IMR-90 (cell line): ENCODE measurements around the gene PIGM. TPM values are rescaled to one million over a fixed set of nuclear protein-coding genes. Genes with fewer than 3 reads are reported as not detected.

Experiments used
- ATAC-seq: fragments of 200-7000 bp; cut with Tn5 transposase; 2 replicates; pipeline ENCODE4 v1.9.1; 2020; ENCODE audit warnings: low read depth, mild to moderate bottlenecking, moderate library complexity
- BruUV-seq: library from RNA; stranded (reverse); fragments of 400-500 nt; replicated peaks from 2 replicates; lab custom pipeline; 2021; lab: Mats Ljungman, UMichigan
- CTCF ChIA-PET: fragments of 300-600 bp; formaldehyde crosslinking; extraction: SDS; loops from one replicate; lab custom pipeline; 2021; ENCODE audit warnings: antibody characterized with exemption; lab: Yijun Ruan, JAX
- POLR2A ChIA-PET: fragments of 300-600 bp; sonication (Branson Sonifier 250); formaldehyde crosslinking; loops from one replicate; lab custom pipeline; 2022; ENCODE audit warnings: antibody characterized with exemption; ENCODE audit not compliant: unreplicated experiment; lab: Charles Lee
- DNase-seq: peaks from one replicate; pipeline ENCODE4 v3.0.0; 2013
- H2AFZ ChIP-seq: replicated peaks from 2 replicates; pipeline ENCODE3; 2013; ENCODE audit warnings: low read length, mild to moderate bottlenecking; ENCODE audit not compliant: poor library complexity
- H2AK5ac ChIP-seq: 2 replicates; pipeline ENCODE4 v1.6.1; 2013; ENCODE audit warnings: low read depth, low read length, inconsistent platforms
- H2AK9ac ChIP-seq: replicated peaks from 2 replicates; pipeline ENCODE3; 2013; ENCODE audit warnings: mild to moderate bottlenecking, low read depth, low read length, moderate library complexity; ENCODE audit not compliant: poor library complexity
- H2BK120ac ChIP-seq: 2 replicates; pipeline ENCODE4 v1.6.1; 2013; ENCODE audit warnings: low read depth, low read length, inconsistent platforms
- H2BK15ac ChIP-seq: 3 replicates; pipeline ENCODE4 v1.6.1; 2013; ENCODE audit warnings: low read depth, low read length, inconsistent platforms
- H2BK20ac ChIP-seq: 2 replicates; pipeline ENCODE4 v1.6.1; 2013; ENCODE audit warnings: low read depth, mild to moderate bottlenecking, inconsistent platforms, low read length, moderate library complexity
- H2BK5ac ChIP-seq: 2 replicates; pipeline ENCODE4 v1.6.1; 2013; ENCODE audit warnings: mild to moderate bottlenecking, low read depth, low read length, inconsistent platforms; ENCODE audit not compliant: poor library complexity, severe bottlenecking
- H3K14ac ChIP-seq: replicated peaks from 2 replicates; pipeline ENCODE4 v1.6.1; 2013; ENCODE audit warnings: low read depth, low read length, inconsistent platforms
- H3K18ac ChIP-seq: 2 replicates; pipeline ENCODE4 v1.6.1; 2013; ENCODE audit warnings: low read depth, low read length, control low read depth
- H3K23ac ChIP-seq: 2 replicates; pipeline ENCODE4 v1.6.1; 2013; ENCODE audit warnings: low read depth, low read length, inconsistent platforms
- H3K27ac ChIP-seq: 2 replicates; pipeline ENCODE4 v1.5.1; 2013; ENCODE audit warnings: mild to moderate bottlenecking, control low read depth, low read length; ENCODE audit not compliant: insufficient read depth
- H3K27me3 ChIP-seq: 2 replicates; pipeline ENCODE4 v1.6.1; 2013; ENCODE audit warnings: low read length; ENCODE audit not compliant: control insufficient read depth, insufficient read depth
- H3K36me3 ChIP-seq: 2 replicates; pipeline ENCODE4 v1.6.1; 2013; ENCODE audit warnings: low read length, mixed read lengths; ENCODE audit not compliant: control insufficient read depth, insufficient read depth
- H3K4ac ChIP-seq: 2 replicates; pipeline ENCODE4 v1.6.1; 2013; ENCODE audit warnings: low read depth, low read length, inconsistent platforms
- H3K4me1 ChIP-seq: 2 replicates; pipeline ENCODE4 v1.6.1; 2013; ENCODE audit warnings: low read length, mixed read lengths; ENCODE audit not compliant: control insufficient read depth, insufficient read depth
- H3K4me2 ChIP-seq: 2 replicates; pipeline ENCODE4 v1.6.1; 2013; ENCODE audit warnings: low read depth, mild to moderate bottlenecking, control low read depth, low read length, moderate library complexity
- H3K4me3 ChIP-seq: 2 replicates; pipeline ENCODE4 v1.5.1; 2013; ENCODE audit warnings: low read depth, mild to moderate bottlenecking, control low read depth, low read length, moderate library complexity; ENCODE audit not compliant: insufficient read depth
- H3K56ac ChIP-seq: 2 replicates; pipeline ENCODE4 v1.6.1; 2013; ENCODE audit warnings: low read length, inconsistent platforms; ENCODE audit not compliant: insufficient read depth; ENCODE audit errors: extremely low read depth
- H3K79me1 ChIP-seq, 2 experiments: 2 replicates each; pipeline ENCODE4 v1.6.1; 2013; ENCODE audit warnings: low read length in 2 of 2, inconsistent platforms in 1 of 2, low read depth in 1 of 2
- H3K9ac ChIP-seq: 2 replicates; pipeline ENCODE4 v1.6.1; 2013; ENCODE audit warnings: low read depth, low read length, control low read depth
- H3K9me1 ChIP-seq: 2 replicates; pipeline ENCODE4 v1.6.1; 2013; ENCODE audit warnings: low read length, inconsistent platforms; ENCODE audit not compliant: insufficient read depth
- H3K9me3 ChIP-seq: 2 replicates; pipeline ENCODE4 v1.6.1; 2013; ENCODE audit warnings: low read length; ENCODE audit not compliant: control insufficient read depth, insufficient read depth
- H4K20me1 ChIP-seq: 2 replicates; pipeline ENCODE4 v1.6.1; 2013; ENCODE audit warnings: low read length, inconsistent platforms; ENCODE audit not compliant: insufficient read depth
- H4K5ac ChIP-seq: 2 replicates; pipeline ENCODE4 v1.6.1; 2013; ENCODE audit warnings: mild to moderate bottlenecking, low read depth, low read length, control low read depth
- H4K8ac ChIP-seq, 2 experiments: 2 replicates each; pipeline ENCODE4 v1.6.1; 2013; ENCODE audit warnings: low read depth in 2 of 2, low read length in 2 of 2, control low read depth in 1 of 2, inconsistent platforms in 1 of 2
- H4K91ac ChIP-seq: 2 replicates; pipeline ENCODE4 v1.6.1; 2013; ENCODE audit warnings: low read depth, low read length, inconsistent platforms; ENCODE audit not compliant: insufficient read depth
- CEBPB ChIP-seq: IDR thresholded peaks from 2 replicates; pipeline ENCODE4 v1.6.1; 2012; ENCODE audit warnings: low read depth, low read length, improper control_type of control experiment
- CTCF ChIP-seq: conservative IDR thresholded peaks from 2 replicates; pipeline ENCODE4 v1.5.1; 2012; ENCODE audit warnings: mild to moderate bottlenecking, low read depth, low read length, improper control_type of control experiment
- MAFK ChIP-seq: IDR thresholded peaks from 2 replicates; pipeline ENCODE4 v1.6.1; 2012; ENCODE audit warnings: low read depth, low read length, improper control_type of control experiment
- MAZ ChIP-seq: IDR thresholded peaks from 2 replicates; pipeline ENCODE4 v1.6.1; 2012; ENCODE audit warnings: low read depth, mild to moderate bottlenecking, low read length, improper control_type of control experiment, moderate library complexity, borderline replicate concordance
- MXI1 ChIP-seq: IDR thresholded peaks from 2 replicates; pipeline ENCODE4 v1.6.1; 2012; ENCODE audit warnings: low read depth, mild to moderate bottlenecking, low read length, moderate library complexity, borderline replicate concordance
- POLR2A ChIP-seq: IDR thresholded peaks from 2 replicates; pipeline ENCODE4 v1.6.1; 2012; ENCODE audit warnings: mild to moderate bottlenecking, low read depth, low read length
- RAD21 ChIP-seq: IDR thresholded peaks from 2 replicates; pipeline ENCODE4 v1.6.1; 2012; ENCODE audit warnings: low read length, improper control_type of control experiment
- RCOR1 ChIP-seq: IDR thresholded peaks from 2 replicates; pipeline ENCODE4 v1.6.1; 2012; ENCODE audit warnings: mild to moderate bottlenecking, low read length, improper control_type of control experiment; ENCODE audit not compliant: insufficient replicate concordance
- RFX5 ChIP-seq: IDR thresholded peaks from 2 replicates; pipeline ENCODE4 v1.8.0; 2012; ENCODE audit warnings: low read depth, mild to moderate bottlenecking, low read length, moderate library complexity
- SMC3 ChIP-seq: fragments of 150-350 bp; IDR thresholded peaks from 2 replicates; pipeline ENCODE4 v1.6.1; 2016; ENCODE audit warnings: low read depth, mild to moderate bottlenecking, antibody characterized with exemption, low read length, moderate library complexity
- USF2 ChIP-seq: fragments of 150-350 bp; IDR thresholded peaks from 2 replicates; pipeline ENCODE4 v1.6.1; 2017; ENCODE audit warnings: mild to moderate bottlenecking, antibody characterized with exemption, low read length, low read depth
- WGBS, 2 experiments: methylation state at CpG; one replicate each; pipeline versions ENCODE4 v1.1.5 to v1.1.7; 2013; ENCODE audit warnings: missing lambda C conversion rate in 2 of 2; ENCODE audit not compliant: insufficient read length in 1 of 2; ENCODE audit errors: extremely low coverage in 2 of 2; 5-methylcytosine and 5-hydroxymethylcytosine counted together
- dilution Hi-C: fragments of 300-500 bp; cut with HindIII; formaldehyde crosslinking; loops from one replicate; pipeline ENCODE4 v1.14.3; 2018; ENCODE audit warnings: low sequenced_read_pairs; ENCODE audit not compliant: unreplicated experiment
- in situ Hi-C: fragments of 300-500 bp; cut with MboI; formaldehyde crosslinking; loops from 3 replicates; pipeline ENCODE4 v1.14.3; 2019; ENCODE audit warnings: low sequenced_read_pairs, inconsistent platforms, mixed read lengths
- intact Hi-C: fragments of 100-400 bp; cut with micrococcal nuclease; formaldehyde crosslinking; loops from 2 replicates; pipeline ENCODE4 v1.10.0; 2022
- polyA plus RNA-seq, 3 experiments: library from polyadenylated mRNA; depleted of rRNA; stranded (reverse); fragments of >200 nt; gene quantifications; 2 replicates each; pipeline ENCODE4 v1.2.3, GENCODE V29; 2012; ENCODE audit warnings: low replicate concordance in 1 of 3
- total RNA-seq: library from RNA; depleted of rRNA; stranded (reverse); fragments of >200 nt; gene quantifications from 2 replicates; pipeline ENCODE4 v1.2.3, GENCODE V29; 2012

PIGM gene
- total and polyA plus RNA-seq, 2 of the 4 experiments (the other 2 are of a cell fraction) = 2.9 TPM

DNA sequence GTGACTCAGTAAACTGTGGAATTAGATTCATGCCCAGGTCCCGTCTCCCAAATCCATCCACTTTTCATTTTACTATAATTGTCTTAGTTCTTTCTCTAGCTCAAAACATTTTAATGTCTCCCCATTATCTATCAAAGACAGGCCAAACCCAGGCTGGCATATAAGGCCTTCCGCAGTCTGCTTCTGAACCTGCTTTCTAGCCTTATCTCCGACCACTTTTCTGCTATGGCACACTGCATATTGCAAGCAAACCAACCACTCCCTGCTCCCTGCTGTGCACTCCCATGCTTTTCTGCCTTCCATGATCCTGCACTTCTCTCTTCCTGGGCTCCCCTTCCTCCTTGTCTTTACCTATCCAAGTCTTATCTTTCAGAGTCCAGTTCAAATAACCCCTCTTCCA, 17.3 kb upstream of the PIGM start:
- H3K23ac ChIP-seq = no peak overlapping the region
- H3K27me3 ChIP-seq = peaks cover 53% of the 10 kb centered on the region
- H2AFZ ChIP-seq = no peak overlapping the region
- H3K9ac ChIP-seq = no peak overlapping the region
- ATAC-seq = no peak
- no peaks in the 10 kb centered on the region for H4K20me1 ChIP-seq
- no peak overlapping the region for H4K5ac ChIP-seq
- no peak for DNase-seq
- no peak overlapping the region for H3K4ac ChIP-seq
- dilution Hi-C loops (no loop called here), in situ Hi-C loops (no loop called here), intact Hi-C loops (no loop called here)
- TF ChIP-seq CEBPB (no peak), RAD21 (no peak), POLR2A (no peak), MAZ (no peak), MAFK (no peak), USF2 (no peak), MXI1 (no peak), CTCF (no peak), SMC3 (no peak), RCOR1 (no peak), RFX5 (no peak)
- no peaks in the 10 kb centered on the region for H3K79me1 ChIP-seq
- no peak overlapping the region for H3K14ac ChIP-seq
- H2AK5ac ChIP-seq = no peak overlapping the region
- no peak overlapping the region for H2BK15ac ChIP-seq
- H3K36me3 ChIP-seq = no peaks in the 10 kb centered on the region
- no peaks in the 10 kb centered on the region for H3K4me1 ChIP-seq
- no TSS peak for BruUV-seq
- H3K4me3 ChIP-seq = no peak overlapping the region
- H2AK9ac ChIP-seq = no peak overlapping the region
- no peak overlapping the region for H3K56ac ChIP-seq
- CTCF ChIA-PET = interaction anchor here (1.0 kb wide), 1 partner anchor 29 kb away, joined by 3 read pairs; no protein-coding TSS in a partner anchor
- H3K18ac ChIP-seq = no peak overlapping the region
- no peak overlapping the region for H2BK120ac ChIP-seq
- no peak overlapping the region for H2BK20ac ChIP-seq
- WGBS, 2 experiments = 60% methylated on average over 1 of the region's 3 CpGs; no CpG with 5 or more reads in 1 of the 2 experiments
- H2BK5ac ChIP-seq = no peak overlapping the region
- H3K9me3 ChIP-seq = no peaks in the 10 kb centered on the region
- no peak overlapping the region for H3K4me2 ChIP-seq
- POLR2A ChIA-PET = no interaction called here
- no peak overlapping the region for H3K27ac ChIP-seq
- H4K8ac ChIP-seq = no peak overlapping the region
- no peaks in the 10 kb centered on the region for H3K9me1 ChIP-seq
- no peak overlapping the region for H4K91ac ChIP-seq
